Measurements from ENCODE around the gene TCF25. TPM values are rescaled to one million over a fixed set of nuclear protein-coding genes. Genes with fewer than 3 reads are reported as not detected.

TCF25 gene
- total RNA-seq, 1 experiment from 2014 or later = 155 TPM

GRCh38 chr16:89863741-89864526, 9.5 kb upstream of the TCF25 start:
- POLR2A ChIA-PET = no interaction called here
- Mint-ChIP-seq H3K4me3 (no peak overlapping the region), H3K36me3 (peaks cover 19% of the 10 kb centered on the region), H3K27ac (no peak overlapping the region), H3K9me3 (peaks cover 7% of the 10 kb centered on the region; the same call in 1 of the 2 replicates), H3K4me1 (no peaks in the 10 kb centered on the region), H3K27me3 (ENCODE audit: low read depth) (no peaks in the 10 kb centered on the region)
- CTCF ChIA-PET = no interaction called here
- ATAC-seq (no peak), DNase-seq (ENCODE audit: low spot score) (no peak)
- TF ChIP-seq MLX (CRISPR knock-in tag; IDR thresholded peaks at IDR 0.05) (no peak), ELF4 (CRISPR knock-in tag; IDR thresholded peaks at IDR 0.05; ENCODE audit: low read depth) (no peak), NFE2L1 (CRISPR knock-in tag; IDR thresholded peaks at IDR 0.05) (no peak), GRHL2 (CRISPR knock-in tag; IDR thresholded peaks at IDR 0.05; ENCODE audit: insufficient replicate concordance, severe bottlenecking) (no peak), SMAD4 (CRISPR knock-in tag; IDR thresholded peaks at IDR 0.05) (no peak), ZMAT4 (CRISPR knock-in tag; IDR thresholded peaks at IDR 0.05) (no peak), ZNF416 (CRISPR knock-in tag; IDR thresholded peaks at IDR 0.05) (no peak)
- TF ChIP-seq, protein P1, sequence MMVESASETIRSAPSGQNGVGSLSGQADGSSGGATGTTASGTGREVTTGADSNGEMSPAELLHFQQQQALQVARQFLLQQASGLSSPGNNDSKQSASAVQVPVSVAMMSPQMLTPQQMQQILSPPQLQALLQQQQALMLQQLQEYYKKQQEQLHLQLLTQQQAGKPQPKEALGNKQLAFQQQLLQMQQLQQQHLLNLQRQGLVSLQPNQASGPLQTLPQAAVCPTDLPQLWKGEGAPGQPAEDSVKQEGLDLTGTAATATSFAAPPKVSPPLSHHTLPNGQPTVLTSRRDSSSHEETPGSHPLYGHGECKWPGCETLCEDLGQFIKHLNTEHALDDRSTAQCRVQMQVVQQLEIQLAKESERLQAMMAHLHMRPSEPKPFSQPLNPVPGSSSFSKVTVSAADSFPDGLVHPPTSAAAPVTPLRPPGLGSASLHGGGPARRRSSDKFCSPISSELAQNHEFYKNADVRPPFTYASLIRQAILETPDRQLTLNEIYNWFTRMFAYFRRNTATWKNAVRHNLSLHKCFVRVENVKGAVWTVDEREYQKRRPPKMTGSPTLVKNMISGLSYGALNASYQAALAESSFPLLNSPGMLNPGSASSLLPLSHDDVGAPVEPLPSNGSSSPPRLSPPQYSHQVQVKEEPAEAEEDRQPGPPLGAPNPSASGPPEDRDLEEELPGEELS (CRISPR knock-in tag; IDR thresholded peaks at IDR 0.05) = no peak

- Mint-ChIP-seq H3K9me3 (peaks cover 7% of the 10 kb centered on the region; the same call in 1 of the 2 replicates), H3K27ac (no peak overlapping the region), H3K4me3 (no peak overlapping the region), H3K36me3 (peaks cover 21% of the 10 kb centered on the region), H3K27me3 (ENCODE audit: low read depth) (no peaks in the 10 kb centered on the region), H3K4me1 (no peaks in the 10 kb centered on the region)
- ChIA-PET CTCF (no interaction called here), POLR2A (no interaction called here)
- TF ChIP-seq, protein P2, sequence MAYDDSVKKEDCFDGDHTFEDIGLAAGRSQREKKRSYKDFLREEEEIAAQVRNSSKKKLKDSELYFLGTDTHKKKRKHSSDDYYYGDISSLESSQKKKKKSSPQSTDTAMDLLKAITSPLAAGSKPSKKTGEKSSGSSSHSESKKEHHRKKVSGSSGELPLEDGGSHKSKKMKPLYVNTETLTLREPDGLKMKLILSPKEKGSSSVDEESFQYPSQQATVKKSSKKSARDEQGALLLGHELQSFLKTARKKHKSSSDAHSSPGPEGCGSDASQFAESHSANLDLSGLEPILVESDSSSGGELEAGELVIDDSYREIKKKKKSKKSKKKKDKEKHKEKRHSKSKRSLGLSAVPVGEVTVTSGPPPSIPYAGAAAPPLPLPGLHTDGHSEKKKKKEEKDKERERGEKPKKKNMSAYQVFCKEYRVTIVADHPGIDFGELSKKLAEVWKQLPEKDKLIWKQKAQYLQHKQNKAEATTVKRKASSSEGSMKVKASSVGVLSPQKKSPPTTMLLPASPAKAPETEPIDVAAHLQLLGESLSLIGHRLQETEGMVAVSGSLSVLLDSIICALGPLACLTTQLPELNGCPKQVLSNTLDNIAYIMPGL (CRISPR knock-in tag; IDR thresholded peaks at IDR 0.05) = no peak
- TF ChIP-seq, protein P3, sequence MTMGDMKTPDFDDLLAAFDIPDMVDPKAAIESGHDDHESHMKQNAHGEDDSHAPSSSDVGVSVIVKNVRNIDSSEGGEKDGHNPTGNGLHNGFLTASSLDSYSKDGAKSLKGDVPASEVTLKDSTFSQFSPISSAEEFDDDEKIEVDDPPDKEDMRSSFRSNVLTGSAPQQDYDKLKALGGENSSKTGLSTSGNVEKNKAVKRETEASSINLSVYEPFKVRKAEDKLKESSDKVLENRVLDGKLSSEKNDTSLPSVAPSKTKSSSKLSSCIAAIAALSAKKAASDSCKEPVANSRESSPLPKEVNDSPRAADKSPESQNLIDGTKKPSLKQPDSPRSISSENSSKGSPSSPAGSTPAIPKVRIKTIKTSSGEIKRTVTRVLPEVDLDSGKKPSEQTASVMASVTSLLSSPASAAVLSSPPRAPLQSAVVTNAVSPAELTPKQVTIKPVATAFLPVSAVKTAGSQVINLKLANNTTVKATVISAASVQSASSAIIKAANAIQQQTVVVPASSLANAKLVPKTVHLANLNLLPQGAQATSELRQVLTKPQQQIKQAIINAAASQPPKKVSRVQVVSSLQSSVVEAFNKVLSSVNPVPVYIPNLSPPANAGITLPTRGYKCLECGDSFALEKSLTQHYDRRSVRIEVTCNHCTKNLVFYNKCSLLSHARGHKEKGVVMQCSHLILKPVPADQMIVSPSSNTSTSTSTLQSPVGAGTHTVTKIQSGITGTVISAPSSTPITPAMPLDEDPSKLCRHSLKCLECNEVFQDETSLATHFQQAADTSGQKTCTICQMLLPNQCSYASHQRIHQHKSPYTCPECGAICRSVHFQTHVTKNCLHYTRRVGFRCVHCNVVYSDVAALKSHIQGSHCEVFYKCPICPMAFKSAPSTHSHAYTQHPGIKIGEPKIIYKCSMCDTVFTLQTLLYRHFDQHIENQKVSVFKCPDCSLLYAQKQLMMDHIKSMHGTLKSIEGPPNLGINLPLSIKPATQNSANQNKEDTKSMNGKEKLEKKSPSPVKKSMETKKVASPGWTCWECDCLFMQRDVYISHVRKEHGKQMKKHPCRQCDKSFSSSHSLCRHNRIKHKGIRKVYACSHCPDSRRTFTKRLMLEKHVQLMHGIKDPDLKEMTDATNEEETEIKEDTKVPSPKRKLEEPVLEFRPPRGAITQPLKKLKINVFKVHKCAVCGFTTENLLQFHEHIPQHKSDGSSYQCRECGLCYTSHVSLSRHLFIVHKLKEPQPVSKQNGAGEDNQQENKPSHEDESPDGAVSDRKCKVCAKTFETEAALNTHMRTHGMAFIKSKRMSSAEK (CRISPR knock-in tag; IDR thresholded peaks at IDR 0.05; ENCODE audit: borderline replicate concordance) = no peak
- no peak for TF ChIP-seq FOXJ3 (CRISPR knock-in tag; IDR thresholded peaks at IDR 0.05; ENCODE audit: borderline replicate concordance)
- TF ChIP-seq, protein P4, sequence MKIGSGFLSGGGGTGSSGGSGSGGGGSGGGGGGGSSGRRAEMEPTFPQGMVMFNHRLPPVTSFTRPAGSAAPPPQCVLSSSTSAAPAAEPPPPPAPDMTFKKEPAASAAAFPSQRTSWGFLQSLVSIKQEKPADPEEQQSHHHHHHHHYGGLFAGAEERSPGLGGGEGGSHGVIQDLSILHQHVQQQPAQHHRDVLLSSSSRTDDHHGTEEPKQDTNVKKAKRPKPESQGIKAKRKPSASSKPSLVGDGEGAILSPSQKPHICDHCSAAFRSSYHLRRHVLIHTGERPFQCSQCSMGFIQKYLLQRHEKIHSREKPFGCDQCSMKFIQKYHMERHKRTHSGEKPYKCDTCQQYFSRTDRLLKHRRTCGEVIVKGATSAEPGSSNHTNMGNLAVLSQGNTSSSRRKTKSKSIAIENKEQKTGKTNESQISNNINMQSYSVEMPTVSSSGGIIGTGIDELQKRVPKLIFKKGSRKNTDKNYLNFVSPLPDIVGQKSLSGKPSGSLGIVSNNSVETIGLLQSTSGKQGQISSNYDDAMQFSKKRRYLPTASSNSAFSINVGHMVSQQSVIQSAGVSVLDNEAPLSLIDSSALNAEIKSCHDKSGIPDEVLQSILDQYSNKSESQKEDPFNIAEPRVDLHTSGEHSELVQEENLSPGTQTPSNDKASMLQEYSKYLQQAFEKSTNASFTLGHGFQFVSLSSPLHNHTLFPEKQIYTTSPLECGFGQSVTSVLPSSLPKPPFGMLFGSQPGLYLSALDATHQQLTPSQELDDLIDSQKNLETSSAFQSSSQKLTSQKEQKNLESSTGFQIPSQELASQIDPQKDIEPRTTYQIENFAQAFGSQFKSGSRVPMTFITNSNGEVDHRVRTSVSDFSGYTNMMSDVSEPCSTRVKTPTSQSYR (CRISPR knock-in tag; IDR thresholded peaks at IDR 0.05) = no peak
- no peak for TF ChIP-seq SMAD4 (CRISPR knock-in tag; IDR thresholded peaks at IDR 0.05)
- ATAC-seq (no peak), DNase-seq (ENCODE audit: low spot score) (no peak)
Observed at GRCh38 chr16:89864527-89864820, 8.9 kb upstream of the TCF25 start.
